Stimulated activated CD8-positive, alpha-beta memory T cell treated with anti-CD3 and anti-CD28 coated beads, Interleukin-15, amount 100 ng/mL, for 4 hours (primary cell): ENCODE results near the gene DGKE.

Source experiments
- DNase-seq, 2 donors: peaks; one replicate each; pipeline ENCODE4 v3.0.0-alpha.2; 2020; ENCODE audit warnings: low read depth in 2 of 2

DGKE gene

GRCh38 chr17:56815711-56816110 is 18.2 kb upstream of the DGKE start:
- no peak for DNase-seq

- no peak for DNase-seq
Observed at GRCh38 chr17:56817066-56817465, 16.9 kb upstream of the DGKE start.

GRCh38 chr17:56819030-56819429 is 14.9 kb upstream of the DGKE start:
- DNase-seq, result no peak

GRCh38 chr17:56819431-56820145 is 14.4 kb upstream of the DGKE start:
- DNase-seq, result peak; percentile 17 to 50

- no peak for DNase-seq
Observed at GRCh38 chr17:56820207-56820606, 13.7 kb upstream of the DGKE start.

GRCh38 chr17:56821847-56822534 is 12.0 kb upstream of the DGKE start:
- no peak for DNase-seq

GRCh38 chr17:56822725-56823124 is 11.2 kb upstream of the DGKE start:
- no peak for DNase-seq

GRCh38 chr17:56823848-56824247 is 10.1 kb upstream of the DGKE start:
- DNase-seq, result no peak

GRCh38 chr17:56824503-56824902 is 9.4 kb upstream of the DGKE start:
- no peak for DNase-seq

GRCh38 chr17:56826611-56827414 is 7.1 kb upstream of the DGKE start:
- DNase-seq, result no peak

GRCh38 chr17:56830726-56831368 is 3.1 kb upstream of the DGKE start:
- DNase-seq, result no peak

GRCh38 chr17:56831369-56832095 is 2.4 kb upstream of the DGKE start:
- DNase-seq, result no peak

- DNase-seq, result no peak
Observed at GRCh38 chr17:56832446-56832845, 1.5 kb upstream of the DGKE start.

- peak; percentile 28 to 29 for DNase-seq
Observed at GRCh38 chr17:56833057-56833808, 718 bp upstream of the DGKE start.

GRCh38 chr17:56834380-56835263 is 671 bp downstream of the DGKE start:
- DNase-seq, result peak; percentile 38 to 50

GRCh38 chr17:56835264-56835585 is 1.3 kb downstream of the DGKE start:
- DNase-seq, result no peak

GRCh38 chr17:56838687-56839086 is 4.7 kb downstream of the DGKE start:
- no peak for DNase-seq

GRCh38 chr17:56842577-56842976 is 8.6 kb downstream of the DGKE start:
- DNase-seq, result no peak

GRCh38 chr17:56845934-56846333 is 12.0 kb downstream of the DGKE start:
- no peak for DNase-seq

GRCh38 chr17:56847106-56847505 is 13.2 kb downstream of the DGKE start:
- DNase-seq, result no peak
